SK-N-SH (cell line): ENCODE data around the gene ZNF277. TPM values are rescaled to one million over a fixed set of nuclear protein-coding genes. Genes with fewer than 3 reads are reported as not detected.

Experiments
- CTCF ChIA-PET: fragments of 300-600, 350-600 bp; formaldehyde crosslinking; extraction: SDS; loops from one replicate; lab custom pipeline; 2021; lab: Yijun Ruan, JAX
- POLR2A ChIA-PET: fragments of 350-600 bp; sonication (Branson Sonifier 250); formaldehyde crosslinking; extraction: SDS; loops from one replicate; lab custom pipeline; 2020; ENCODE audit warnings: antibody characterized with exemption, inconsistent platforms; lab: Yijun Ruan, JAX
- DNase-seq: peaks from one replicate; pipeline ENCODE4 v3.0.0; 2012
- H2AFZ ChIP-seq: fragments of 200-600 bp; sonication (generic); 2 replicates; pipeline ENCODE4 v1.8.1; 2016; ENCODE audit warnings: antibody characterized with exemption, mild to moderate bottlenecking, low read depth
- H3F3A ChIP-seq: fragments of 200-600 bp; sonication (generic); replicated peaks from 2 replicates; pipeline ENCODE3; 2016; ENCODE audit warnings: antibody characterized with exemption, mild to moderate bottlenecking; ENCODE audit not compliant: insufficient read depth
- H3K27ac ChIP-seq, 2 experiments: fragments of 200-500 bp in 1 of 2; fragments of 200-600 bp in 1 of 2; sonication (Bioruptor generic) in 1 of 2; sonication (generic), shearing (Covaris generic) in 1 of 2; 2 replicates each; pipeline versions ENCODE4 v1.5.1 to v1.6.1; 2014 to 2016; ENCODE audit warnings: low read depth in 2 of 2, inconsistent platforms in 1 of 2, low read length in 1 of 2, mild to moderate bottlenecking in 1 of 2, mixed read lengths in 1 of 2
- H3K27me3 ChIP-seq: fragments of 200-600 bp; sonication (generic), shearing (Covaris generic); 2 replicates; pipeline ENCODE4 v1.6.1; 2016; ENCODE audit warnings: mixed run types; ENCODE audit not compliant: insufficient read depth
- H3K36me3 ChIP-seq, 2 experiments: fragments of 200-500 bp in 1 of 2; fragments of 200-600 bp in 1 of 2; sonication (Bioruptor generic) in 1 of 2; sonication (generic) in 1 of 2; replicated peaks in 1 of 2; 2 replicates each; pipeline versions ENCODE3 to v1.5.1; 2014 to 2016; ENCODE audit warnings: low read length in 1 of 2, mild to moderate bottlenecking in 1 of 2; ENCODE audit not compliant: insufficient read depth in 2 of 2, control insufficient read depth in 1 of 2
- H3K4me1 ChIP-seq, 2 experiments: fragments of 200-500 bp in 1 of 2; fragments of 200-600 bp in 1 of 2; sonication (Bioruptor generic) in 1 of 2; sonication (generic), shearing (Covaris generic) in 1 of 2; 2 replicates each; pipeline versions ENCODE4 v1.5.1 to v1.6.1; 2014 to 2016; ENCODE audit warnings: low read depth in 1 of 2, low read length in 1 of 2, mixed run types in 1 of 2; ENCODE audit not compliant: insufficient read depth in 2 of 2, control insufficient read depth in 1 of 2
- H3K4me2 ChIP-seq: fragments of 200-600 bp; sonication (generic), shearing (Covaris generic); 2 replicates; pipeline ENCODE4 v1.6.1; 2017; ENCODE audit warnings: mixed run types
- H3K4me3 ChIP-seq, 2 experiments: fragments of 200-500 bp in 1 of 2; fragments of 200-600 bp in 1 of 2; sonication (Bioruptor generic) in 1 of 2; sonication (generic), shearing (Covaris generic) in 1 of 2; 2 replicates each; pipeline versions ENCODE4 v1.5.1 to v1.8.1; 2014 to 2016; ENCODE audit warnings: low read depth in 2 of 2, inconsistent platforms in 1 of 2, low read length in 1 of 2, mild to moderate bottlenecking in 1 of 2, mixed read lengths in 1 of 2, moderate library complexity in 1 of 2
- H3K79me2 ChIP-seq: fragments of 200-600 bp; sonication (generic); 2 replicates; pipeline ENCODE4 v1.8.1; 2017; ENCODE audit warnings: mild to moderate bottlenecking; ENCODE audit not compliant: insufficient read depth
- H3K9ac ChIP-seq: fragments of 200-600 bp; sonication (generic); 2 replicates; pipeline ENCODE4 v1.6.1; 2017; ENCODE audit warnings: mixed run types
- H3K9me2 ChIP-seq: fragments of 200-600 bp; sonication (generic); 2 replicates; pipeline ENCODE4 v1.6.1; 2017; ENCODE audit warnings: mixed run types
- H3K9me3 ChIP-seq: fragments of 200-600 bp; sonication (generic); 2 replicates; pipeline ENCODE4 v1.6.1; 2017; ENCODE audit warnings: mixed run types, mild to moderate bottlenecking, moderate library complexity
- H4K20me1 ChIP-seq: fragments of 200-600 bp; sonication (generic); 2 replicates; pipeline ENCODE4 v1.6.1; 2017; ENCODE audit warnings: mild to moderate bottlenecking, mixed run types; ENCODE audit not compliant: insufficient read depth
- ELF1 ChIP-seq: IDR thresholded peaks from 2 replicates; pipeline ENCODE4 v1.4.0; 2012
- EZH2phosphoT487 ChIP-seq: fragments of 200-600 bp; sonication (generic); IDR thresholded peaks from 2 replicates; pipeline ENCODE4 v1.6.1; 2017; ENCODE audit warnings: low read depth, mixed run types, mild to moderate bottlenecking, antibody characterized with exemption, moderate library complexity, borderline replicate concordance
- FOXJ3 ChIP-seq: sonication (generic); formaldehyde crosslinking; IDR thresholded peaks from 2 replicates; pipeline ENCODE4 v1.5.1; 2020; ENCODE audit warnings: mild to moderate bottlenecking, missing genetic modification reagents
- FOXM1 ChIP-seq: IDR thresholded peaks from 2 replicates; pipeline ENCODE4 v1.4.0; 2012; ENCODE audit warnings: low read depth, mild to moderate bottlenecking
- GATA2 ChIP-seq: sonication (generic); formaldehyde crosslinking; IDR thresholded peaks from 2 replicates; pipeline ENCODE4 v1.5.0; 2020; ENCODE audit warnings: mild to moderate bottlenecking, missing genetic modification reagents
- JUND ChIP-seq: IDR thresholded peaks from 2 replicates; pipeline ENCODE4 v1.4.0; 2012
- MAX ChIP-seq: IDR thresholded peaks from 2 replicates; pipeline ENCODE4 v1.4.0; 2012; ENCODE audit warnings: low read depth
- MXI1 ChIP-seq: IDR thresholded peaks from 2 replicates; pipeline ENCODE4 v1.6.1; 2012; ENCODE audit warnings: mild to moderate bottlenecking, low read depth, low read length, improper control_type of control experiment
- NFIC ChIP-seq: IDR thresholded peaks from 2 replicates; pipeline ENCODE4 v1.4.0; 2012; ENCODE audit warnings: borderline replicate concordance
- PBX3 ChIP-seq: IDR thresholded peaks from 2 replicates; pipeline ENCODE4; 2012
- POLR2AphosphoS5 ChIP-seq: IDR thresholded peaks from 2 replicates; pipeline ENCODE4 v1.6.1; 2012; ENCODE audit warnings: low read depth, low read length
- SMC3 ChIP-seq: IDR thresholded peaks from 2 replicates; pipeline ENCODE4 v1.6.1; 2012; ENCODE audit warnings: low read depth, low read length, improper control_type of control experiment
- YY1 ChIP-seq: IDR thresholded peaks from 2 replicates; pipeline ENCODE4 v1.4.0; 2012; ENCODE audit warnings: low read depth, mild to moderate bottlenecking
- WGBS: methylation state at CpG from one replicate; pipeline ENCODE4 v1.1.6; 2017; ENCODE audit warnings: low lambda C conversion rate; 5-methylcytosine and 5-hydroxymethylcytosine counted together
- polyA plus RNA-seq, 3 experiments: library from polyadenylated mRNA; depleted of rRNA; stranded (reverse); fragments of >200 nt; gene quantifications; 2 replicates each; pipeline ENCODE4 v1.2.3, GENCODE V29; 2012
- TF ChIP-seq, protein P1 (sequence below): fragments of 150-350 bp; IDR thresholded peaks from 2 replicates; pipeline ENCODE4 v1.6.1; 2016; ENCODE audit warnings: mild to moderate bottlenecking, low read depth, low read length
- TF ChIP-seq, protein P2 (sequence below): fragments of 200-600 bp; sonication (generic); IDR thresholded peaks from 2 replicates; pipeline ENCODE4 v1.6.1; 2017; ENCODE audit warnings: antibody characterized with exemption, mild to moderate bottlenecking, moderate library complexity
- TF ChIP-seq, protein P3 (sequence below): fragments of 150-350 bp; IDR thresholded peaks from 2 replicates; pipeline ENCODE4 v1.6.1; 2017; ENCODE audit warnings: antibody characterized with exemption, low read length, low read depth, borderline replicate concordance

ZNF277 gene
- polyA plus RNA-seq, 1 of the 3 experiments (the other 2 are of a cell fraction), result 11.5 TPM

DNA sequence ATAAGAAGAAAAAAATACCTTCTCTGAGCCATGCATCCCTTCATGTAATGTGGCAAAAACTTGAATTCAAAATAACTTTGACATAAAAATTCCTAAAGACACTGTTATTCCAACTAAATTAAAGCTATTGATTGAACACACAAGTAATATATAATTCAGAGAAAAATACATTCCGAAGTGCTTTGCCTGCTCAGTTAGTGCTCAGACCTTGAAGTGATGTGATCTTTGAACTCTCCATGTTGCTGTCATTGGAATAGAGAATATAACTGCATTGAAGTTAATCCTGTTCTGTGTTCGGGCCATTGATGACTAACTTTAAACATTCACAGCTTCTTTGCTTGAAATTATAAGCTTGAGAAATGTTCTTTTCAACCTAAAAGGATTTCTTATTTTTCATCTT is 129.8 kb downstream of the ZNF277 start:
- no peak overlapping the region for H3K27ac ChIP-seq
- no peaks in the 10 kb centered on the region for H3K79me2 ChIP-seq
- H4K20me1 ChIP-seq, result no peaks in the 10 kb centered on the region
- no peaks in the 10 kb centered on the region for H3K9me2 ChIP-seq
- H3F3A ChIP-seq, result no peaks in the 10 kb centered on the region
- no peak overlapping the region for H2AFZ ChIP-seq
- H3K4me2 ChIP-seq, result no peak overlapping the region
- WGBS, result 95% methylated on average over 2 of the region's 2 CpGs
- peaks cover 49 to 68% of the 10 kb centered on the region in 2 experiments for H3K36me3 ChIP-seq
- no peak overlapping the region for H3K4me3 ChIP-seq
- ChIA-PET POLR2A (no interaction called here), CTCF (interaction anchor here (1.1 to 1.2 kb wide), 2 partner anchors 11 to 197 kb away, joined by 3 read pairs; no protein-coding TSS in a partner anchor)
- DNase-seq, result no peak
- no peaks in the 10 kb centered on the region for H3K27me3 ChIP-seq
- H3K4me1 ChIP-seq, result no peaks in the 10 kb centered on the region
- TF ChIP-seq SMC3 (no peak), EZH2phosphoT487 (no peak), YY1 (no peak), NFIC (no peak), FOXM1 (no peak), ELF1 (no peak), GATA2 (CRISPR knock-in tag) (no peak), MAX (no peak)
- TF ChIP-seq, protein P1, sequence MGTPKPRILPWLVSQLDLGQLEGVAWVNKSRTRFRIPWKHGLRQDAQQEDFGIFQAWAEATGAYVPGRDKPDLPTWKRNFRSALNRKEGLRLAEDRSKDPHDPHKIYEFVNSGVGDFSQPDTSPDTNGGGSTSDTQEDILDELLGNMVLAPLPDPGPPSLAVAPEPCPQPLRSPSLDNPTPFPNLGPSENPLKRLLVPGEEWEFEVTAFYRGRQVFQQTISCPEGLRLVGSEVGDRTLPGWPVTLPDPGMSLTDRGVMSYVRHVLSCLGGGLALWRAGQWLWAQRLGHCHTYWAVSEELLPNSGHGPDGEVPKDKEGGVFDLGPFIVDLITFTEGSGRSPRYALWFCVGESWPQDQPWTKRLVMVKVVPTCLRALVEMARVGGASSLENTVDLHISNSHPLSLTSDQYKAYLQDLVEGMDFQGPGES, result no peak
- H3K9ac ChIP-seq, result no peak overlapping the region
- no peaks in the 10 kb centered on the region for H3K9me3 ChIP-seq

DNA sequence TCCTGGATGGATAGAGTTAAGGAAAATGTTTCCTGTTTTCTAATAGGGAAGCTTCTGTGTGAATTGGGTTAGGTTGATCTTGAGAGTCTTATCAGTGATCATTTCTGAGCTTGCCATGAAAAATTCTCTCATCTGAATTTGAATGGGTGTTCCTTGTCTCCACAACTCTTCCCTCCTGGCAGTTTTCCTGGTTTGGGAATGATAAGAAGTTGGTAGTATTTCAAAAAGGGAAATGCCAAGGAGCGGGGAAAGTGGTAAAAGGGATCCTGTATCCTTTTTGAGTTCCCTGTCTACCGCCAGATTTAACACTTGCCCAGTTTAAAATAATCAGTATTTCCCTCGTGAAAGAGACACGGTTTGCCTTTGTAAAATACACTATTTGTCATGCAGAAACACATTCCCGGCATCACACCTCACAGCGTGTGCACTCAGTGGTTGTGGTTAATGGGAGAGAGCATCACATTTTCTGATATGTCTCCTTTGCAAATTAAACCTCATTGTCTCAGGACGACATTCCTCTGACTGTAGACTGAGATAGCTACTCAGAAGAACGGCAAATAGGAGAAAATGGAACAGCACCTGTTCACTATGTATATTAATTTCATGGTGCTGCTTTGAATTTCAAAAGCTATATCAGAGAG is 130.6 kb downstream of the ZNF277 start:
- no peak overlapping the region for H3K27ac ChIP-seq
- no peaks in the 10 kb centered on the region for H3K4me1 ChIP-seq
- 98% methylated on average over 8 of the region's 8 CpGs for WGBS
- no peaks in the 10 kb centered on the region for H4K20me1 ChIP-seq
- ChIA-PET POLR2A (no interaction called here), CTCF (interaction anchor here (0.7 to 1.2 kb wide), 4 partner anchors 10 to 452 kb away, joined by 3 to 4 read pairs (median 4); no protein-coding TSS in a partner anchor)
- no peak overlapping the region for H3K9ac ChIP-seq
- no peaks in the 10 kb centered on the region for H3F3A ChIP-seq
- H3K27me3 ChIP-seq, result no peaks in the 10 kb centered on the region
- no peak overlapping the region for H3K4me3 ChIP-seq
- H3K4me2 ChIP-seq, result no peak overlapping the region
- no peak for DNase-seq
- H3K79me2 ChIP-seq, result no peaks in the 10 kb centered on the region
- H2AFZ ChIP-seq, result no peak overlapping the region
- peaks cover 50 to 68% of the 10 kb centered on the region in 2 experiments for H3K36me3 ChIP-seq
- TF ChIP-seq PBX3, result no peak
- TF ChIP-seq, protein P2, sequence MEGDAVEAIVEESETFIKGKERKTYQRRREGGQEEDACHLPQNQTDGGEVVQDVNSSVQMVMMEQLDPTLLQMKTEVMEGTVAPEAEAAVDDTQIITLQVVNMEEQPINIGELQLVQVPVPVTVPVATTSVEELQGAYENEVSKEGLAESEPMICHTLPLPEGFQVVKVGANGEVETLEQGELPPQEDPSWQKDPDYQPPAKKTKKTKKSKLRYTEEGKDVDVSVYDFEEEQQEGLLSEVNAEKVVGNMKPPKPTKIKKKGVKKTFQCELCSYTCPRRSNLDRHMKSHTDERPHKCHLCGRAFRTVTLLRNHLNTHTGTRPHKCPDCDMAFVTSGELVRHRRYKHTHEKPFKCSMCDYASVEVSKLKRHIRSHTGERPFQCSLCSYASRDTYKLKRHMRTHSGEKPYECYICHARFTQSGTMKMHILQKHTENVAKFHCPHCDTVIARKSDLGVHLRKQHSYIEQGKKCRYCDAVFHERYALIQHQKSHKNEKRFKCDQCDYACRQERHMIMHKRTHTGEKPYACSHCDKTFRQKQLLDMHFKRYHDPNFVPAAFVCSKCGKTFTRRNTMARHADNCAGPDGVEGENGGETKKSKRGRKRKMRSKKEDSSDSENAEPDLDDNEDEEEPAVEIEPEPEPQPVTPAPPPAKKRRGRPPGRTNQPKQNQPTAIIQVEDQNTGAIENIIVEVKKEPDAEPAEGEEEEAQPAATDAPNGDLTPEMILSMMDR, result no peak
- TF ChIP-seq MXI1, result no peak
- TF ChIP-seq, protein P3, sequence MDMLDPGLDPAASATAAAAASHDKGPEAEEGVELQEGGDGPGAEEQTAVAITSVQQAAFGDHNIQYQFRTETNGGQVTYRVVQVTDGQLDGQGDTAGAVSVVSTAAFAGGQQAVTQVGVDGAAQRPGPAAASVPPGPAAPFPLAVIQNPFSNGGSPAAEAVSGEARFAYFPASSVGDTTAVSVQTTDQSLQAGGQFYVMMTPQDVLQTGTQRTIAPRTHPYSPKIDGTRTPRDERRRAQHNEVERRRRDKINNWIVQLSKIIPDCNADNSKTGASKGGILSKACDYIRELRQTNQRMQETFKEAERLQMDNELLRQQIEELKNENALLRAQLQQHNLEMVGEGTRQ, result no peak
- no peak for TF ChIP-seq NFIC
- TF ChIP-seq, protein P1, result no peak
- no peak for TF ChIP-seq EZH2phosphoT487
- TF ChIP-seq JUND, result no peak
- TF ChIP-seq POLR2AphosphoS5, result no peak
- no peak for TF ChIP-seq FOXJ3 (CRISPR knock-in tag)
- H3K9me3 ChIP-seq, result no peaks in the 10 kb centered on the region
- no peaks in the 10 kb centered on the region for H3K9me2 ChIP-seq
